A673 (cell line): ENCODE data around the gene SLC29A3. TPM values are rescaled to one million over a fixed set of nuclear protein-coding genes. Genes with fewer than 3 reads are reported as not detected.

Experiments used
- BruUV-seq: library from RNA; stranded (reverse); fragments of 400-500 nt; replicated peaks from 2 replicates; lab custom pipeline; 2021; lab: Mats Ljungman, UMichigan
- CTCF ChIA-PET: fragments of 300-600 bp; sonication (Branson Sonifier 250); formaldehyde crosslinking; loops from one replicate; lab custom pipeline; 2022; ENCODE audit warnings: antibody characterized with exemption; lab: Charles Lee
- POLR2A ChIA-PET: fragments of 300-600 bp; sonication (Branson Sonifier 250); formaldehyde crosslinking; loops from one replicate; lab custom pipeline; 2022; ENCODE audit warnings: antibody characterized with exemption; ENCODE audit not compliant: low non-redundant PET; lab: Charles Lee
- DNase-seq: peaks from one replicate; pipeline ENCODE4 v3.0.0-alpha.2; 2015; ENCODE audit warnings: low spot score
- H3K27ac ChIP-seq: fragments of 200-600 bp; sonication (generic); 2 replicates; pipeline ENCODE4 v1.5.1; 2016; ENCODE audit warnings: mixed run types, low read depth, mild to moderate bottlenecking, mixed read lengths, antibody characterized with exemption, low read length; ENCODE audit not compliant: poor library complexity, severe bottlenecking
- H3K27me3 ChIP-seq: fragments of 200-600 bp; sonication (generic); replicated peaks from 2 replicates; pipeline ENCODE4 v1.6.1; 2017; ENCODE audit warnings: mixed run types, low read depth, mild to moderate bottlenecking, mixed read lengths, antibody characterized with exemption, low read length; ENCODE audit not compliant: insufficient read depth, poor library complexity
- H3K36me3 ChIP-seq: fragments of 200-600 bp; sonication (generic); 2 replicates; pipeline ENCODE4 v1.6.1; 2016; ENCODE audit warnings: mixed run types, mild to moderate bottlenecking, mixed read lengths, antibody characterized with exemption, low read length; ENCODE audit not compliant: insufficient read depth, poor library complexity, severe bottlenecking
- H3K4me1 ChIP-seq: fragments of 200-600 bp; sonication (generic); 2 replicates; pipeline ENCODE4 v1.6.1; 2017; ENCODE audit warnings: mixed run types, mild to moderate bottlenecking, mixed read lengths, antibody characterized with exemption, low read length; ENCODE audit not compliant: insufficient read depth, poor library complexity, severe bottlenecking
- H3K4me3 ChIP-seq: fragments of 200-600 bp; sonication (generic); 2 replicates; pipeline ENCODE4 v1.5.1; 2016; ENCODE audit warnings: low read depth, mixed run types, mild to moderate bottlenecking, mixed read lengths, low read length; ENCODE audit not compliant: poor library complexity, severe bottlenecking
- H3K9me3 ChIP-seq: fragments of 200-600 bp; sonication (generic); 2 replicates; pipeline ENCODE4 v1.6.1; 2016; ENCODE audit warnings: mixed run types, low read depth, mild to moderate bottlenecking, mixed read lengths, antibody characterized with exemption, low read length; ENCODE audit not compliant: poor library complexity, severe bottlenecking
- EZH2 ChIP-seq: fragments of 200-600 bp; sonication (generic); IDR thresholded peaks from 2 replicates; pipeline ENCODE4 v1.6.1; 2017; ENCODE audit warnings: borderline replicate concordance, low read depth, mild to moderate bottlenecking, mixed read lengths, antibody characterized with exemption, low read length; ENCODE audit not compliant: poor library complexity, severe bottlenecking
- intact Hi-C: fragments of 100-400 bp; cut with micrococcal nuclease; formaldehyde crosslinking; loops from one replicate; pipeline ENCODE4 v1.10.0; 2022; ENCODE audit not compliant: unreplicated experiment
- total RNA-seq: library from RNA; stranded (reverse); gene quantifications from 2 replicates; pipeline ENCODE4 v1.2.3, GENCODE V29; 2021
- TF ChIP-seq, protein P1 (sequence below): fragments of 300-800, 200-600 bp; sonication (generic); conservative IDR thresholded peaks from 2 replicates; pipeline ENCODE4 v1.5.1; 2017; ENCODE audit warnings: low read depth, mild to moderate bottlenecking, antibody characterized with exemption, low read length, moderate library complexity, mixed read lengths

The SLC29A3 gene
- total RNA-seq, 1 experiment from 2014 or later: 6.1 TPM

DNA sequence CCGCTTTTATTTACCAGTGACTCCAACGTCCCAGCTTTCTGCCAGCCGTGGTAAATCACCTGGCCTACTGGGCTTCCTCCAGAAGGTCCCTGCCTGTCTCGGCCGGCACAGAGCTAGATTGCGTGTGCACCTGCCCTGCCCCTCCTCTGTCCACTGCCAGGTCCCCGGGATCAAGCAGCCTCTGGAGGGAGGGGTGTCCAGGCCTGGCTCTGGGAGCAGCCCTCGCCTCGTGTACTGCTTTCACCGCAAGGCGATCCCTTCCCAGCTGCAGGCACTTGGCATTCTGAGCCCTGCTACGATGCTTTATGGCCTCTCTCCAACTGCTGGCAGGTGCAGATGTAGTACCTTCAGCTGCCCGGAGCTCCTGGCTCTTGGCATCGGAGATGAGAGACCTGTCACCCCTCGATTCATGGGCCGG is 7.4 kb downstream of the SLC29A3 start:
- intact Hi-C loops: no loop called here
- BruUV-seq: no TSS peak
- ChIA-PET POLR2A (no interaction called here), CTCF (no interaction called here)
- H3K9me3 ChIP-seq: no peaks in the 10 kb centered on the region
- no peak overlapping the region for H3K27ac ChIP-seq
- TF ChIP-seq EZH2: no peak
- TF ChIP-seq, protein P1, sequence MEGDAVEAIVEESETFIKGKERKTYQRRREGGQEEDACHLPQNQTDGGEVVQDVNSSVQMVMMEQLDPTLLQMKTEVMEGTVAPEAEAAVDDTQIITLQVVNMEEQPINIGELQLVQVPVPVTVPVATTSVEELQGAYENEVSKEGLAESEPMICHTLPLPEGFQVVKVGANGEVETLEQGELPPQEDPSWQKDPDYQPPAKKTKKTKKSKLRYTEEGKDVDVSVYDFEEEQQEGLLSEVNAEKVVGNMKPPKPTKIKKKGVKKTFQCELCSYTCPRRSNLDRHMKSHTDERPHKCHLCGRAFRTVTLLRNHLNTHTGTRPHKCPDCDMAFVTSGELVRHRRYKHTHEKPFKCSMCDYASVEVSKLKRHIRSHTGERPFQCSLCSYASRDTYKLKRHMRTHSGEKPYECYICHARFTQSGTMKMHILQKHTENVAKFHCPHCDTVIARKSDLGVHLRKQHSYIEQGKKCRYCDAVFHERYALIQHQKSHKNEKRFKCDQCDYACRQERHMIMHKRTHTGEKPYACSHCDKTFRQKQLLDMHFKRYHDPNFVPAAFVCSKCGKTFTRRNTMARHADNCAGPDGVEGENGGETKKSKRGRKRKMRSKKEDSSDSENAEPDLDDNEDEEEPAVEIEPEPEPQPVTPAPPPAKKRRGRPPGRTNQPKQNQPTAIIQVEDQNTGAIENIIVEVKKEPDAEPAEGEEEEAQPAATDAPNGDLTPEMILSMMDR: no peak
- H3K4me1 ChIP-seq: no peaks in the 10 kb centered on the region
- no peak overlapping the region for H3K4me3 ChIP-seq
- no peaks in the 10 kb centered on the region for H3K36me3 ChIP-seq
- no peaks in the 10 kb centered on the region for H3K27me3 ChIP-seq
- no peak for DNase-seq

DNA sequence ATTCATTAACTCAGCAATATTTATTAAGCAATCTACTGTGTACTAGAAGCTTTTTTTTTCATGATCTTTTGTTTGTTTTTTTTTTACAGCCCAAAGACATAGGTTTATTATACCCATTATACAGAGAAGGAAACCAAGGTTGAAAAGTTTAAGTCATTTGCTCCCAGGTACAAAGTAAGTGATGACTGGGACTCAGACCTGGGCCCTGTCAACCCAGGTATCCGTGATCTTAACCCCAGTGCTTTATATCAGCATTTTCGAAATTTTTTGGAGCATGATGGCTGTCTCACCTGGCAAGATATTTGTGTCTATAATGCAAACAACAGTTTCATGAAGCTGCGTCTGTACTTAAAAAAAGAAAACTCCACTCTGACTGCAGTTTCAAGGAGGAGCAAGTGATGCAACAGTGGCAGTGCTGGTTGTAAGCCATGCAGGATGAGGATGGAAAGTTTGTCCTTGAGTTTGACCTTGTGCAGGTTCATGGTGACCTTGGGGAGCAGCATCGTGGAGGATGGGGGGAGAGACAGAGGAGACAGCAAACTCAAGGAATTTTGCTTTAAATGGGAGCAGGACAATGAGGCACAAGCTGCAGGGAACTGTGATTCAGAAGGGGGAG is 11.8 kb downstream of the SLC29A3 start:
- H3K4me3 ChIP-seq: no peak overlapping the region
- no peak for DNase-seq
- no peaks in the 10 kb centered on the region for H3K9me3 ChIP-seq
- no peak for TF ChIP-seq EZH2
- TF ChIP-seq, protein P1: no peak
- POLR2A ChIA-PET: no interaction called here
- intact Hi-C loops: no loop called here
- no peaks in the 10 kb centered on the region for H3K36me3 ChIP-seq
- H3K27me3 ChIP-seq: no peaks in the 10 kb centered on the region
- BruUV-seq: no TSS peak
- CTCF ChIA-PET: no interaction called here
- no peaks in the 10 kb centered on the region for H3K4me1 ChIP-seq
- no peak overlapping the region for H3K27ac ChIP-seq

DNA sequence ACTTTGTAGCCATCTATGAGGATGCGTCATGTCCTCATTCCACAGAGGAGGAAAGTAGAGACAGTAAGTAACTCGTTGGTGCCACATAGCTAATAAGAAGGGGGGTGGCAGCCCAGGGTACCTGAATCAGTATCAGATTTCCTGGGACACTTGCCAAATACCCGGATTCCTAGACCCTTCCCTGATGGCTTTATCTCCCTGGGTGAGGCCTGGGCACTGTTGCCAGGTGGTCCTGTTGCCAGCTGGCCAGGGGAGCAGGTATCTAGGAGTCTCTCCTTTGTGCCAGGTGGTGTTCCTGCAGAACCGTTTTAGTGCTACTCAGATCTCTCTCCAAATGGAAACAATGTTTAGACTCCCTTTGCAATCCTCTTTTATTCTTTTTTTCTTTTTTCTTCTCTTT is 12.7 kb downstream of the SLC29A3 start:
- no peak for TF ChIP-seq EZH2
- TF ChIP-seq, protein P1: no peak

More for the DNA sequence above, 12.7 kb downstream of the SLC29A3 start:
- no peak for DNase-seq
- Histone ChIP-seq H3K27me3 (no peaks in the 10 kb centered on the region), H3K4me3 (no peak overlapping the region), H3K27ac (no peak overlapping the region), H3K9me3 (no peaks in the 10 kb centered on the region), H3K4me1 (no peaks in the 10 kb centered on the region), H3K36me3 (no peaks in the 10 kb centered on the region)
- BruUV-seq: no TSS peak
- intact Hi-C loops: no loop called here
- CTCF ChIA-PET: no interaction called here
- POLR2A ChIA-PET: no interaction called here
